Measurements from ENCODE around the gene JAZF1.

- TF ChIP-seq, protein P1, sequence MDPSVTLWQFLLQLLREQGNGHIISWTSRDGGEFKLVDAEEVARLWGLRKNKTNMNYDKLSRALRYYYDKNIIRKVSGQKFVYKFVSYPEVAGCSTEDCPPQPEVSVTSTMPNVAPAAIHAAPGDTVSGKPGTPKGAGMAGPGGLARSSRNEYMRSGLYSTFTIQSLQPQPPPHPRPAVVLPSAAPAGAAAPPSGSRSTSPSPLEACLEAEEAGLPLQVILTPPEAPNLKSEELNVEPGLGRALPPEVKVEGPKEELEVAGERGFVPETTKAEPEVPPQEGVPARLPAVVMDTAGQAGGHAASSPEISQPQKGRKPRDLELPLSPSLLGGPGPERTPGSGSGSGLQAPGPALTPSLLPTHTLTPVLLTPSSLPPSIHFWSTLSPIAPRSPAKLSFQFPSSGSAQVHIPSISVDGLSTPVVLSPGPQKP (IDR thresholded peaks at IDR 0.05; ENCODE audit: borderline replicate concordance, low read depth, low read length): no peak
- TF ChIP-seq, protein P2, sequence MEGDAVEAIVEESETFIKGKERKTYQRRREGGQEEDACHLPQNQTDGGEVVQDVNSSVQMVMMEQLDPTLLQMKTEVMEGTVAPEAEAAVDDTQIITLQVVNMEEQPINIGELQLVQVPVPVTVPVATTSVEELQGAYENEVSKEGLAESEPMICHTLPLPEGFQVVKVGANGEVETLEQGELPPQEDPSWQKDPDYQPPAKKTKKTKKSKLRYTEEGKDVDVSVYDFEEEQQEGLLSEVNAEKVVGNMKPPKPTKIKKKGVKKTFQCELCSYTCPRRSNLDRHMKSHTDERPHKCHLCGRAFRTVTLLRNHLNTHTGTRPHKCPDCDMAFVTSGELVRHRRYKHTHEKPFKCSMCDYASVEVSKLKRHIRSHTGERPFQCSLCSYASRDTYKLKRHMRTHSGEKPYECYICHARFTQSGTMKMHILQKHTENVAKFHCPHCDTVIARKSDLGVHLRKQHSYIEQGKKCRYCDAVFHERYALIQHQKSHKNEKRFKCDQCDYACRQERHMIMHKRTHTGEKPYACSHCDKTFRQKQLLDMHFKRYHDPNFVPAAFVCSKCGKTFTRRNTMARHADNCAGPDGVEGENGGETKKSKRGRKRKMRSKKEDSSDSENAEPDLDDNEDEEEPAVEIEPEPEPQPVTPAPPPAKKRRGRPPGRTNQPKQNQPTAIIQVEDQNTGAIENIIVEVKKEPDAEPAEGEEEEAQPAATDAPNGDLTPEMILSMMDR (conservative IDR thresholded peaks at IDR 0.05; ENCODE audit: low read depth, low read length): no peak
- TF ChIP-seq RAD21 (IDR thresholded peaks at IDR 0.05; ENCODE audit: low read length) (no peak), RFX5 (IDR thresholded peaks at IDR 0.05; ENCODE audit: low read depth, low read length) (no peak), RCOR1 (IDR thresholded peaks at IDR 0.05; ENCODE audit: insufficient replicate concordance, low read length) (no peak), POLR2A (IDR thresholded peaks at IDR 0.05; ENCODE audit: low read depth, low read length) (no peak), NFE2L2 (IDR thresholded peaks at IDR 0.05; ENCODE audit: low read depth, low read length) (no peak), CEBPB (IDR thresholded peaks at IDR 0.05; ENCODE audit: low read depth, low read length) (no peak), MXI1 (IDR thresholded peaks at IDR 0.05; ENCODE audit: borderline replicate concordance, low read depth, low read length) (no peak), MAFK (IDR thresholded peaks at IDR 0.05; ENCODE audit: low read depth, low read length) (no peak), FOS (IDR thresholded peaks at IDR 0.05; ENCODE audit: low read depth, low read length) (no peak), SMC3 (IDR thresholded peaks at IDR 0.05; ENCODE audit: low read depth, low read length) (no peak)
- TF ChIP-seq, protein P3, sequence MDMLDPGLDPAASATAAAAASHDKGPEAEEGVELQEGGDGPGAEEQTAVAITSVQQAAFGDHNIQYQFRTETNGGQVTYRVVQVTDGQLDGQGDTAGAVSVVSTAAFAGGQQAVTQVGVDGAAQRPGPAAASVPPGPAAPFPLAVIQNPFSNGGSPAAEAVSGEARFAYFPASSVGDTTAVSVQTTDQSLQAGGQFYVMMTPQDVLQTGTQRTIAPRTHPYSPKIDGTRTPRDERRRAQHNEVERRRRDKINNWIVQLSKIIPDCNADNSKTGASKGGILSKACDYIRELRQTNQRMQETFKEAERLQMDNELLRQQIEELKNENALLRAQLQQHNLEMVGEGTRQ (IDR thresholded peaks at IDR 0.05; ENCODE audit: low read depth, low read length): no peak
Observed at GRCh38 chr7:27953777-27954176, 226.8 kb downstream of the JAZF1 start.

All from IMR-90 (cell line).